Measurements from ENCODE around the gene ZDHHC11.
"Not testable (repeated sequence)": the region's sequence is repeated elsewhere in the genome, so short reads cannot be mapped to it uniquely, and the experiment has no call there.

The ZDHHC11 gene

DNA sequence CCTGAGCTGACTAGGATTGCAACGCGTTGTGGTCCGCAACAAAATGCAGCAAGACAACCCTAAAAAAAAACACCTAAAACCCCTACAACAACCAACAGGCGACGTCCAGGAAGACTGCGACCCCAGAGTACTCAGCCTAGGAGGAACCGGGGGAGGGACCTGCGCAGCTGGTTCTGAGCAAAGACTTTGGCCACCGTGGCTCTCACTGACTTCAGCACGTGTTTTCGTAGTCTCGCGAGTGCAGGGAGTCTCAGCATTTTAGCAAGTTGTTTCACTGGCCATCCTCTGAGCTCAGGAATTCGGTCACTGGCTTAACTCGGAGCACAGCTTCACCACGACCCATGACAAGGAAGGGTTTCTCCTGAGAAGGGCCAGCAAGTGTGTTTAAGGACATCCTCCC, 8.6 kb upstream of the ZDHHC11 start:
- no peaks in the 10 kb centered on the region for H3K9me3 ChIP-seq (ENCODE audit: control insufficient read depth, low read length)
- H3K4me3 ChIP-seq (ENCODE audit: insufficient read depth, low read depth, low read length), result no peak overlapping the region
- no peaks in the 10 kb centered on the region for H3K27me3 ChIP-seq (ENCODE audit: control insufficient read depth, insufficient read depth, low read length, poor library complexity, severe bottlenecking)
- H3K36me3 ChIP-seq (ENCODE audit: control insufficient read depth, insufficient read depth, low read length), result peaks cover 8% of the 10 kb centered on the region
- 92 to 94% methylated on average over 16 of the region's 16 CpGs for WGBS, 2 experiments
- no peak overlapping the region for H3K27ac ChIP-seq (ENCODE audit: insufficient read depth, low read depth, low read length, poor library complexity, severe bottlenecking)
- no peaks in the 10 kb centered on the region for H3K4me1 ChIP-seq (ENCODE audit: control insufficient read depth, insufficient read depth, low read length)

GRCh38 chr5:858726-859125, 7.9 kb upstream of the ZDHHC11 start:
- 93 to 96% methylated on average over 11 of the region's 11 CpGs for WGBS, 2 experiments
- Histone ChIP-seq H3K36me3 (ENCODE audit: control insufficient read depth, insufficient read depth, low read length) (peaks cover 8% of the 10 kb centered on the region), H3K9me3 (ENCODE audit: control insufficient read depth, low read length) (no peaks in the 10 kb centered on the region), H3K27ac (ENCODE audit: insufficient read depth, low read depth, low read length, poor library complexity, severe bottlenecking) (no peak overlapping the region), H3K4me1 (ENCODE audit: control insufficient read depth, insufficient read depth, low read length) (no peaks in the 10 kb centered on the region), H3K4me3 (ENCODE audit: insufficient read depth, low read depth, low read length) (no peak overlapping the region), H3K27me3 (ENCODE audit: control insufficient read depth, insufficient read depth, low read length, poor library complexity, severe bottlenecking) (no peaks in the 10 kb centered on the region)

DNA sequence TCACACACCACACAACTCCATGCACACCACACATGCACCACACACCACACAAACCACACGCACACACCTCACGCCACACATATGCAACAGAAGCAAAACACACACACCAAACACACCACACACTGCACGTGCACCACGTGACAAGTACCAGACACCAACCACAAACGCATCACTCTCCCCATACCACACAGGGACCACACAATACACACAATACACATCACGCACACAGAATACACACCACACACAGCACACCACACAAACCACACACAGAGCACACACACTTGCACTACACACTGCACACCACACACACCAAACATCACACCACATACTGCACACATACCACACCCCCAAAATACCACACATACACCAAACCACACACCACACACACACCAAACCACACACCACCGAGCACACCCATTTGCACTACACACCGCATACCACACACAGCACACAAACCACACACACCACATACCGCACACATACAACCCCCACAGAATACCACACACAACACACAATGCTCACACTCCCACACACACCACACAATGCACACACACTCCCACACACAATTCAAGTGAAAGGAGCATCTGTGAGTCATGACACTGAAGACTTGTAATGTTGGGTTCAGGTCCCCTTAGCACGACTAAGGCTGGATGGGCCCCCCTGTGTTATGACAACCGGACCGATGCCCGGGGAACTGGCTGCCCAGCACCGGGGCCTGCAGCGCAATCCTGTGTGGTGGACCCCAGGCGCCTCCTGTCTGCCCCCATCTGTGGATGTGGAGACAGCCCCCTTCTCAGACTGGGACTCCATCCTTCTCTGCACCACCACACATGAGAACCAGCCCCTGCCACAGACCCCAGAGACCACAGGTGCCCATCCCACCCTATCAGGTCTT, 6.0 kb upstream of the ZDHHC11 start:
- no peaks in the 10 kb centered on the region for H3K36me3 ChIP-seq (ENCODE audit: control insufficient read depth, insufficient read depth, low read length)
- H3K27me3 ChIP-seq (ENCODE audit: control insufficient read depth, insufficient read depth, low read length, poor library complexity, severe bottlenecking), result no peaks in the 10 kb centered on the region
- H3K9me3 ChIP-seq (ENCODE audit: control insufficient read depth, low read length), result no peaks in the 10 kb centered on the region
- H3K27ac ChIP-seq (ENCODE audit: insufficient read depth, low read depth, low read length, poor library complexity, severe bottlenecking), result no peak overlapping the region
- H3K4me1 ChIP-seq (ENCODE audit: control insufficient read depth, insufficient read depth, low read length), result no peaks in the 10 kb centered on the region
- WGBS, 2 experiments, result 93% methylated on average over 16 of the region's 16 CpGs
- H3K4me3 ChIP-seq (ENCODE audit: insufficient read depth, low read depth, low read length), result no peak overlapping the region

GRCh38 chr5:855771-856530, 5.2 kb upstream of the ZDHHC11 start:
- peaks cover 5% of the 10 kb centered on the region for H3K4me1 ChIP-seq (ENCODE audit: control insufficient read depth, insufficient read depth, low read length)
- 82 to 84% methylated on average over 21 of the region's 21 CpGs for WGBS, 2 experiments
- no peaks in the 10 kb centered on the region for H3K36me3 ChIP-seq (ENCODE audit: control insufficient read depth, insufficient read depth, low read length)
- H3K4me3 ChIP-seq (ENCODE audit: insufficient read depth, low read depth, low read length), result no peak overlapping the region
- no peak overlapping the region for H3K27ac ChIP-seq (ENCODE audit: insufficient read depth, low read depth, low read length, poor library complexity, severe bottlenecking)
- H3K9me3 ChIP-seq (ENCODE audit: control insufficient read depth, low read length), result no peaks in the 10 kb centered on the region
- no peaks in the 10 kb centered on the region for H3K27me3 ChIP-seq (ENCODE audit: control insufficient read depth, insufficient read depth, low read length, poor library complexity, severe bottlenecking)

- 90 to 92% methylated on average over 32 of the region's 32 CpGs for WGBS, 2 experiments
- no peak overlapping the region for H3K4me3 ChIP-seq (ENCODE audit: insufficient read depth, low read depth, low read length)
These were observed 4.4 kb upstream of the ZDHHC11 start for GRCh38 chr5:854966-855743.

DNA sequence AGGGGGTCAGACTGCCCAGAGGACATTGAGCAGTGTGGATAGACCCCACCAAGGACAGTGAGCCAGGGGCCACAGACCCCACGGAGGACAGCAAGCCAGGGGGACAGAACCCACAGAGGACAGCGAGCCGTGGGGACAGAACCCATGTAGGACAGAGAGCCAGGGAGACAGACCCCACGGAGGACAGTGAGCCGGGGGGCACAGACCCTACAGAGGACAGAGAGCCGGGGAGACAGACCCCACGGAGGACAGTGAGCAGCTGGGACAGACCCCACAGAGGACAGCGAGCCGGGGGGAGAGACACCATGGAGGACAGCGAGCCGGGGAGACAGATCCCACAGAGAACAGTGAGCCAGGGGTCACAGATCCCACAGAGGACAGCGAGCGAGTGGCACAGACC, 3.4 kb upstream of the ZDHHC11 start:
- H3K4me3 ChIP-seq (ENCODE audit: insufficient read depth, low read depth, low read length), result no peak overlapping the region
- WGBS, 2 experiments, result 90 to 91% methylated on average over 13 of the region's 13 CpGs
- H3K4me1 ChIP-seq (ENCODE audit: control insufficient read depth, insufficient read depth, low read length), result peaks cover 20% of the 10 kb centered on the region
- no peaks in the 10 kb centered on the region for H3K9me3 ChIP-seq (ENCODE audit: control insufficient read depth, low read length)
- H3K27ac ChIP-seq (ENCODE audit: insufficient read depth, low read depth, low read length, poor library complexity, severe bottlenecking), result no peak overlapping the region
- H3K27me3 ChIP-seq (ENCODE audit: control insufficient read depth, insufficient read depth, low read length, poor library complexity, severe bottlenecking), result no peaks in the 10 kb centered on the region
- H3K36me3 ChIP-seq (ENCODE audit: control insufficient read depth, insufficient read depth, low read length), result no peaks in the 10 kb centered on the region

More at GRCh38 chr5:854966-855743, 4.4 kb upstream of the ZDHHC11 start:
- Histone ChIP-seq H3K36me3 (ENCODE audit: control insufficient read depth, insufficient read depth, low read length) (no peaks in the 10 kb centered on the region), H3K27ac (ENCODE audit: insufficient read depth, low read depth, low read length, poor library complexity, severe bottlenecking) (no peak overlapping the region), H3K27me3 (ENCODE audit: control insufficient read depth, insufficient read depth, low read length, poor library complexity, severe bottlenecking) (no peaks in the 10 kb centered on the region), H3K4me1 (ENCODE audit: control insufficient read depth, insufficient read depth, low read length) (peaks cover 12% of the 10 kb centered on the region), H3K9me3 (ENCODE audit: control insufficient read depth, low read length) (no peaks in the 10 kb centered on the region)

- H3K27ac ChIP-seq (ENCODE audit: insufficient read depth, low read depth, low read length, poor library complexity, severe bottlenecking); H3K9me3 ChIP-seq (ENCODE audit: control insufficient read depth, low read length); H3K27me3 ChIP-seq (ENCODE audit: control insufficient read depth, insufficient read depth, low read length, poor library complexity, severe bottlenecking); H3K36me3 ChIP-seq (ENCODE audit: control insufficient read depth, insufficient read depth, low read length); H3K4me3 ChIP-seq (ENCODE audit: insufficient read depth, low read depth, low read length): not testable (repeated sequence)
- H3K4me1 ChIP-seq (ENCODE audit: control insufficient read depth, insufficient read depth, low read length), result peaks cover 20% of the 10 kb centered on the region
- WGBS, 2 experiments, result 94% methylated on average over 18 of the region's 18 CpGs
These were observed 2.8 kb upstream of the ZDHHC11 start for GRCh38 chr5:853416-854090.

DNA sequence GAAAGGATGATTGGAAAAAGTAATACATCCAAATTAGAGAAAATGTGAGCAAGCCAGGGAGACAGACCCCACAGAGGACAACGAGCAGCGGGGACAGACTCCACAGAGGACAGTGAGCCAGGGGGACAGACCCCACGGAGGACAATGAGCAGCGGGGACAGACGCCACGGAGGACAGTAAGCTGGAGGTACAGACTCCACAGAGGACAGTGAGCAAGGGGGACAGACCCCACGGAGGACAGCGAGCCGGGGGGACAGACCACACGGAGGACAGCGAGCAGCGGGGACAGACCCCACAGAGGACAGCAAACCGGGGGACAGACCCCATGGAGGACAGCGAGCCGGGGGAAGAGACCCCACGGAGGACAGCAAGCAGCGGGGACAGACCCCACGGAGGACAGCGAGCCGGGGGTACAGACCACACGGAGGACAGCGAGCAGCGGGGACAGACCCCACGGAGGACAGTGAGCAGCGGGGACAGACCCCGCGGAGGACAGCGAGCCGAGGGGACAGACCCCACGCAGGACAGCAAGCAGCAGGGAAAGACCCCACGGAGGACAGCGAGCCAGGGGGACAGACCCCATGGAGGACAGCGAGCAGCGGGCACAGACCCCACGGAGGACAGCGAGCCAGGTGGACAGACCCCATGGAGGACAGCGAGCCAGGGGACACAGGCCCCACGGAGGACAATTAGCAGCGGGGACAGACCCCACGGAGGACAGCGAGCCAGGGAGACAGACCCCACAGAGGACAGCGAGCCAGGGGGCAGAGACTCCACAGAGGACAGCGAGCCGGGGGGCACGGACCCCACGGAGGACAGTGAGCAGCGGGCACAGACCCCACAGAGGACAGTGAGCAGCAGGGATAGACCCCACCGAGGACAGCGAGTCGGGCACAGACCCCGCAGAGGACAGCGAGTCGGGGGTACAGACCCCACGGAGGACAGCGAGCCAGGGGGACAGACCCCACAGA, 1.9 kb upstream of the ZDHHC11 start:
- Histone ChIP-seq H3K27me3 (ENCODE audit: control insufficient read depth, insufficient read depth, low read length, poor library complexity, severe bottlenecking) (no peaks in the 10 kb centered on the region), H3K36me3 (ENCODE audit: control insufficient read depth, insufficient read depth, low read length) (no peaks in the 10 kb centered on the region), H3K27ac (ENCODE audit: insufficient read depth, low read depth, low read length, poor library complexity, severe bottlenecking) (no peak overlapping the region), H3K9me3 (ENCODE audit: control insufficient read depth, low read length) (no peaks in the 10 kb centered on the region), H3K4me3 (ENCODE audit: insufficient read depth, low read depth, low read length) (no peak overlapping the region), H3K4me1 (ENCODE audit: control insufficient read depth, insufficient read depth, low read length) (peaks cover 20% of the 10 kb centered on the region)
- 94 to 95% methylated on average over 55 of the region's 55 CpGs for WGBS, 2 experiments

DNA sequence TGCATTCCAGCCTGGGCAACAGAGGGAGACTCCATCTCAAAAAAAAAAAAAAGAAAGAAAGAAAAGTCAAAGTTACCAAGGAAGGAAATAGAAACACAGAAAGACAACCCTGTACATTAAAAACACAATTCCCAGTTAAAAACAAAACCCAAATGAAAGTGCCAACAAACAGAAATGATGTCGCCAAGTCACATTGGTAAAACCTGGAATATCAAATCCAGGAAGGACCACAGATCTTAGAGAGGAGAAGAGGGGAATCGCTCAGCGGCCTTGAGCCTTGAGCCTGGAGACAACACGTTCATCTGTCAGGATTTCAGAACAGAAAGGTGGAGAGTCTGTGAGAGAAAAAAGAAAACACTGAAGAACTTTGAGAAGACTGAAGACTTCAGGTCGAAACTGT, 1.2 kb upstream of the ZDHHC11 start:
- Histone ChIP-seq H3K9me3 (ENCODE audit: control insufficient read depth, low read length) (no peaks in the 10 kb centered on the region), H3K36me3 (ENCODE audit: control insufficient read depth, insufficient read depth, low read length) (no peaks in the 10 kb centered on the region), H3K27ac (ENCODE audit: insufficient read depth, low read depth, low read length, poor library complexity, severe bottlenecking) (no peak overlapping the region), H3K4me3 (ENCODE audit: insufficient read depth, low read depth, low read length) (no peak overlapping the region), H3K27me3 (ENCODE audit: control insufficient read depth, insufficient read depth, low read length, poor library complexity, severe bottlenecking) (no peaks in the 10 kb centered on the region), H3K4me1 (ENCODE audit: control insufficient read depth, insufficient read depth, low read length) (peaks cover 20% of the 10 kb centered on the region)
- 90 to 92% methylated on average over 5 of the region's 5 CpGs for WGBS, 2 experiments
